Liver (tissue), 9 donors: ENCODE results near the gene CYP4F22. TPM values are rescaled to one million over a fixed set of nuclear protein-coding genes. Genes with fewer than 3 reads are reported as not detected.
"Not testable (repeated sequence)": the region's sequence is repeated elsewhere in the genome, so short reads cannot be mapped to it uniquely, and the experiment has no call there.

Source experiments
- DNase-seq: peaks from one replicate; pipeline ENCODE4 v3.0.0-alpha.2; 2017; ENCODE audit warnings: low spot score
- H3K27ac ChIP-seq, 2 donors: one replicate each; pipeline ENCODE4 v1.7.0; 2013; ENCODE audit warnings: inconsistent platforms in 2 of 2, low read length in 2 of 2, control low read depth in 1 of 2, low read depth in 1 of 2, mild to moderate bottlenecking in 1 of 2
- H3K27me3 ChIP-seq, 4 donors: one replicate each; pipeline versions ENCODE4 v1.6.1 to v1.7.0; 2013; ENCODE audit warnings: low read length in 3 of 4, inconsistent platforms in 1 of 4, mild to moderate bottlenecking in 1 of 4, moderate library complexity in 1 of 4; ENCODE audit not compliant: control insufficient read depth in 4 of 4, insufficient read depth in 4 of 4
- H3K36me3 ChIP-seq, 4 donors: one replicate each; pipeline versions ENCODE4 v1.6.1 to v1.7.0; 2013; ENCODE audit warnings: low read length in 3 of 4, mild to moderate bottlenecking in 3 of 4, low read depth in 1 of 4, moderate library complexity in 1 of 4; ENCODE audit not compliant: control insufficient read depth in 4 of 4, insufficient read depth in 3 of 4
- H3K4me1 ChIP-seq, 4 donors: one replicate each; pipeline versions ENCODE4 v1.6.1 to v1.7.0; 2013; ENCODE audit warnings: low read length in 3 of 4, mild to moderate bottlenecking in 3 of 4, moderate library complexity in 1 of 4; ENCODE audit not compliant: control insufficient read depth in 4 of 4, insufficient read depth in 4 of 4
- H3K4me3 ChIP-seq, 3 donors: one replicate each; pipeline versions ENCODE4 v1.6.1 to v1.7.0; 2013; ENCODE audit warnings: low read length in 3 of 3, control low read depth in 1 of 3, low read depth in 1 of 3, mild to moderate bottlenecking in 1 of 3
- H3K9ac ChIP-seq, 2 donors: one replicate each; pipeline ENCODE4 v1.7.0; 2013; ENCODE audit warnings: low read length in 2 of 2, mild to moderate bottlenecking in 2 of 2, moderate library complexity in 2 of 2, control low read depth in 1 of 2, low read depth in 1 of 2
- H3K9me3 ChIP-seq, 4 donors: one replicate each; pipeline versions ENCODE4 v1.6.1 to v1.7.0; 2013; ENCODE audit warnings: low read length in 3 of 4; ENCODE audit not compliant: control insufficient read depth in 4 of 4
- ATF3 ChIP-seq: IDR thresholded peaks from 2 replicates; pipeline ENCODE4 v1.6.1; 2016; ENCODE audit warnings: antibody characterized with exemption
- EGR1 ChIP-seq, 2 donors: IDR thresholded peaks; 2 replicates each; pipeline ENCODE4 v1.6.1; 2016 to 2018; ENCODE audit warnings: antibody characterized with exemption in 2 of 2, low read depth in 2 of 2
- FOXA1 ChIP-seq: IDR thresholded peaks from 2 replicates; pipeline ENCODE4 v1.6.1; 2016; ENCODE audit warnings: antibody characterized with exemption
- FOXA2 ChIP-seq: IDR thresholded peaks from 2 replicates; pipeline ENCODE4 v1.6.1; 2016; ENCODE audit warnings: antibody characterized with exemption
- GABPA ChIP-seq, 2 donors: IDR thresholded peaks in 1 of 2; conservative IDR thresholded peaks in 1 of 2; 2 replicates each; pipeline ENCODE4 v1.6.1; 2016; ENCODE audit warnings: antibody characterized with exemption in 2 of 2, mild to moderate bottlenecking in 1 of 2, moderate library complexity in 1 of 2
- HNF4A ChIP-seq, 2 donors: conservative IDR thresholded peaks; 2 replicates each; pipeline ENCODE4 v1.6.1; 2016; ENCODE audit warnings: antibody characterized with exemption in 2 of 2, mild to moderate bottlenecking in 2 of 2
- HNF4G ChIP-seq: IDR thresholded peaks from 2 replicates; pipeline ENCODE4 v1.6.1; 2016; ENCODE audit warnings: antibody characterized with exemption
- NR2F2 ChIP-seq: IDR thresholded peaks from 2 replicates; pipeline ENCODE4 v1.6.1; 2016; ENCODE audit warnings: antibody characterized with exemption
- REST ChIP-seq: IDR thresholded peaks from 2 replicates; pipeline ENCODE4 v1.6.1; 2016; ENCODE audit warnings: antibody characterized with exemption, mild to moderate bottlenecking
- RXRA ChIP-seq, 2 donors: IDR thresholded peaks; 2 replicates each; pipeline ENCODE4 v1.6.1; 2017 to 2018; ENCODE audit warnings: antibody characterized with exemption in 2 of 2, mild to moderate bottlenecking in 1 of 2
- SP1 ChIP-seq: IDR thresholded peaks from 2 replicates; pipeline ENCODE4 v1.6.1; 2018; ENCODE audit warnings: antibody characterized with exemption, mild to moderate bottlenecking
- YY1 ChIP-seq: IDR thresholded peaks from 2 replicates; pipeline ENCODE4 v1.6.1; 2016; ENCODE audit warnings: antibody characterized with exemption, mild to moderate bottlenecking
- ZBTB33 ChIP-seq: IDR thresholded peaks from 2 replicates; pipeline ENCODE4 v1.6.1; 2016; ENCODE audit warnings: antibody characterized with exemption
- WGBS: extraction: QIAGEN DNeasy Blood & Tissue Kit; methylation state at CpG from one replicate; pipeline ENCODE4 v1.1.7; 2013; 5-methylcytosine and 5-hydroxymethylcytosine counted together
- polyA plus RNA-seq, 2 donors: library from polyadenylated mRNA; stranded (reverse) in 1 of 2; unstranded in 1 of 2; fragments of 200-250 nt in 1 of 2; fragments of >200 nt in 1 of 2; fragmentation: Nextera tagmentation in 1 of 2; extraction: Ambion mirVana in 1 of 2; gene quantifications; one replicate each; pipeline versions ENCODE4 v1.2.1 to v1.2.3, GENCODE V29; 2013 to 2015
- total RNA-seq, 2 donors: library from RNA; depleted of rRNA; stranded (reverse); fragments of >200 nt; gene quantifications; one replicate each; pipeline ENCODE4 v1.2.3, GENCODE V29; 2014
- TF ChIP-seq, protein P1 (sequence below): IDR thresholded peaks from 2 replicates; pipeline ENCODE4 v1.6.1; 2016; ENCODE audit warnings: antibody characterized with exemption
- TF ChIP-seq, protein P2 (sequence below): fragments of 150-350 bp; IDR thresholded peaks from 2 replicates; pipeline ENCODE4 v1.5.1; 2017; ENCODE audit warnings: improper control_type of control experiment, low read depth, low read length; ENCODE audit not compliant: missing input control
- donor health status: healthy.
- donor health status: healthy.
- donor health status: healthy.
- donor health status: healthy.
- donor health status: healthy.

Gene CYP4F22
- total and polyA plus RNA-seq, 4 donors = 0.42 to 3.9 (median 1.9) TPM

DNA sequence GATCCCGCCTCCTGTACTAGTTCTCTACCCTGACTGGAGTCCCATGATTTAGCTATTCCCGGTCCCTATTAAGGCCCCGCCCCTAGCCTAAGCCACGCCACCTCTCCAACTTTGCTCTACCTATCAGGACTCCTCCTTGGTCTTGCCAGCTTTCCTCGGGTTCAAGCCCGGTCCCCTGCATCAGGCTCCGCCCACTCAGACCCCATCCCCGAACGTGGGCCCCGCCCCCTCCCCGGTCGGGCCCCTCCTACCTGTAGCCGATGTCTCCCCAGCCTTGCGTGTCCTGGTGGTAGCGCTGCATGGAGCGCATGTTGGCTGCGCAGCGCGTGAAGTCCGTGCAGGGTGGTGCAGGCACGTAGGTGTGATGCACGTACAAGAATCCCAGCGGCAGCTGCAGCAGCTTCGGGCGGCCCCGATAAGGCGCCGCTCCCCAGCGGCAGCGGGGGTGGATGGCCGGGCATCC lies 36.7 kb upstream of the CYP4F22 start (continued):
- TF ChIP-seq REST = no peak

- not testable (repeated sequence) for H3K27ac ChIP-seq, H3K9ac ChIP-seq, DNase-seq, H3K4me3 ChIP-seq, H3K27me3 ChIP-seq, H3K36me3 ChIP-seq, H3K9me3 ChIP-seq
- H3K4me1 ChIP-seq = peaks cover 9 to 47% (median 35%) of the 10 kb centered on the region in 4 donors
- WGBS = 82% methylated on average over 4 of the region's 4 CpGs
Observed at GRCh38 chr19:15473821-15474220, 34.5 kb upstream of the CYP4F22 start.

GRCh38 chr19:15475169-15475568 lies 33.2 kb upstream of the CYP4F22 start:
- Histone ChIP-seq H3K36me3 (peaks cover 0 to 3% (median under 1%) of the 10 kb centered on the region in 4 donors), H3K4me3 (no peak overlapping the region), H3K9me3 (no peaks in the 10 kb centered on the region), H3K27ac (no peak overlapping the region), H3K9ac (no peak overlapping the region), H3K4me1 (peaks cover 2 to 47% (median 36%) of the 10 kb centered on the region in 4 donors), H3K27me3 (no peaks in the 10 kb centered on the region)
- 90% methylated on average over 4 of the region's 4 CpGs for WGBS
- TF ChIP-seq, protein P1, sequence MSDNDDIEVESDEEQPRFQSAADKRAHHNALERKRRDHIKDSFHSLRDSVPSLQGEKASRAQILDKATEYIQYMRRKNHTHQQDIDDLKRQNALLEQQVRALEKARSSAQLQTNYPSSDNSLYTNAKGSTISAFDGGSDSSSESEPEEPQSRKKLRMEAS = no peak
- no peak for TF ChIP-seq GABPA (IDR thresholded peaks at IDR 0.05 in 1 of 2, conservative IDR thresholded peaks at IDR 0.05 in 1 of 2)
- TF ChIP-seq SP1 = no peak
- TF ChIP-seq ZBTB33 = no peak
- TF ChIP-seq EGR1 (IDR thresholded peaks at IDR 0.05; ENCODE audit: low read depth in 2 of 2) = no peak
- TF ChIP-seq FOXA1 = no peak
- no peak for TF ChIP-seq HNF4G
- TF ChIP-seq YY1 = no peak
- TF ChIP-seq RXRA (IDR thresholded peaks at IDR 0.05) = no peak
- no peak for TF ChIP-seq HNF4A (conservative IDR thresholded peaks at IDR 0.05)
- TF ChIP-seq ATF3 = no peak
- TF ChIP-seq, protein P2, sequence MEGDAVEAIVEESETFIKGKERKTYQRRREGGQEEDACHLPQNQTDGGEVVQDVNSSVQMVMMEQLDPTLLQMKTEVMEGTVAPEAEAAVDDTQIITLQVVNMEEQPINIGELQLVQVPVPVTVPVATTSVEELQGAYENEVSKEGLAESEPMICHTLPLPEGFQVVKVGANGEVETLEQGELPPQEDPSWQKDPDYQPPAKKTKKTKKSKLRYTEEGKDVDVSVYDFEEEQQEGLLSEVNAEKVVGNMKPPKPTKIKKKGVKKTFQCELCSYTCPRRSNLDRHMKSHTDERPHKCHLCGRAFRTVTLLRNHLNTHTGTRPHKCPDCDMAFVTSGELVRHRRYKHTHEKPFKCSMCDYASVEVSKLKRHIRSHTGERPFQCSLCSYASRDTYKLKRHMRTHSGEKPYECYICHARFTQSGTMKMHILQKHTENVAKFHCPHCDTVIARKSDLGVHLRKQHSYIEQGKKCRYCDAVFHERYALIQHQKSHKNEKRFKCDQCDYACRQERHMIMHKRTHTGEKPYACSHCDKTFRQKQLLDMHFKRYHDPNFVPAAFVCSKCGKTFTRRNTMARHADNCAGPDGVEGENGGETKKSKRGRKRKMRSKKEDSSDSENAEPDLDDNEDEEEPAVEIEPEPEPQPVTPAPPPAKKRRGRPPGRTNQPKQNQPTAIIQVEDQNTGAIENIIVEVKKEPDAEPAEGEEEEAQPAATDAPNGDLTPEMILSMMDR = no peak
- no peak for TF ChIP-seq REST
- TF ChIP-seq FOXA2 = no peak
- no peak for TF ChIP-seq NR2F2
- DNase-seq = no peak
